HG02588 (cell line): ENCODE measurements around the gene HDAC8.
"Not testable (repeated sequence)": the region's sequence is repeated elsewhere in the genome, so short reads cannot be mapped to it uniquely, and the experiment has no call there.

Experiments used
- ATAC-seq: cut with Tn5 transposase; IDR thresholded peaks from one replicate; pipeline ENCODE4 v1.9.1; 2021; ENCODE audit warnings: mild to moderate bottlenecking, moderate library complexity; ENCODE audit not compliant: unreplicated experiment

HDAC8 gene

GRCh38 chrX:72461766-72462165, 110.9 kb downstream of the HDAC8 start:
- ATAC-seq: no peak

DNA sequence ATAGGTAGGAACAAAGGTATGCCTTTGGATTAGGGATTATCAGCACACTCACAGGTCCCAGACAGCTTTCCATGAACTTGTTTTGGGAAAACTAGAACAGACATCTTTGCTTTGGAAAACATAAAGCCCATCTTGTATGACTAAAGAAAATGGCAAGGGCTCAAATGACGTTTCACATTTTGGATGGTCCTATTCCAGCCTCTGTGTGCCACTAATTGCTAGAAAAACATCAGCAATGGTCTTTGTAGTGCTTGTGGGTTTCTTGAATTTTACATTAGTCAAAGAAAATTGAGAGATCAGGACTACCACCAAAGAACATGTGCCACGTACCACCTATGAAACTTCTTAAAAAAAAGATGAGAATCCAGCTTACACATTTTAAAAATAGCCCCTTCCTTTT, 111.4 kb downstream of the HDAC8 start:
- ATAC-seq: no peak

GRCh38 chrX:72460715-72461114, 111.9 kb downstream of the HDAC8 start:
- ATAC-seq: no peak

DNA sequence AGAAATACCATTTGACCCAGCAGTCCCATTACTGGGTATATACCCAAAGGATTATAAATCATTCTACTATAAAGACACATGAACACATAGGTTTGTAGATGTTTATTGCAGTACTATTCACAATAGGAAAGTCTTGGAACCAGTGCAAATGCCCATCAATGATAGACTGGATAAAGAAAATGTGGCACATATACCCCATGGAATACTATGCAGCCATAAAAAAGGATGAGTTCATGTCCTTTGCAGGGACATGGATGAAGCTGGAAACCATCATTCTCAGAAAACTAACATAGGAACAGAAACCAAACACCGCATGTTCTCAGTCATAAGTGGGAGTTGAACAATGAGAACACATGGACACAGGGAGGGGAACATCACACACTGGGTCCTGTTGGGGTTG, 123.6 kb downstream of the HDAC8 start:
- not testable (repeated sequence) for ATAC-seq

- not testable (repeated sequence) for ATAC-seq
These were observed 131.9 kb downstream of the HDAC8 start for GRCh38 chrX:72440764-72441163.

DNA sequence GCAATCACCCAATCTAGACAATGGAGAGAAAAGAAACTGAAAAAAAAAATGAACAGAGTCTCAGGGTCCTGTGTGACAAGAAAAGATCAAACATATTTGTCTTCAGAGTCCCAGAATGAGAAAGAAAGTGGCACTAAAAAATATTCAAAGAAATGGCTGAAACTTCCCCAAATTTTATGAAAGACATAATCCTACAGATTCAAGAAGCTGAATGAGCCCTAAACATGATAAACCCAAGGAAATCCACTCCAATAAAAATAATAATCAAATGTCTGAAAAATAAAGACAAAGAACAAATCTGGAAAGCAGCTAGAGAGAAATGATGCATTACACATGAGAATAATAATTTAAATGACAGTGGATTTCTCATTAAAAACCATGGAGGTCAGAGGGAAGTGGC, 136.6 kb downstream of the HDAC8 start:
- no peak for ATAC-seq

DNA sequence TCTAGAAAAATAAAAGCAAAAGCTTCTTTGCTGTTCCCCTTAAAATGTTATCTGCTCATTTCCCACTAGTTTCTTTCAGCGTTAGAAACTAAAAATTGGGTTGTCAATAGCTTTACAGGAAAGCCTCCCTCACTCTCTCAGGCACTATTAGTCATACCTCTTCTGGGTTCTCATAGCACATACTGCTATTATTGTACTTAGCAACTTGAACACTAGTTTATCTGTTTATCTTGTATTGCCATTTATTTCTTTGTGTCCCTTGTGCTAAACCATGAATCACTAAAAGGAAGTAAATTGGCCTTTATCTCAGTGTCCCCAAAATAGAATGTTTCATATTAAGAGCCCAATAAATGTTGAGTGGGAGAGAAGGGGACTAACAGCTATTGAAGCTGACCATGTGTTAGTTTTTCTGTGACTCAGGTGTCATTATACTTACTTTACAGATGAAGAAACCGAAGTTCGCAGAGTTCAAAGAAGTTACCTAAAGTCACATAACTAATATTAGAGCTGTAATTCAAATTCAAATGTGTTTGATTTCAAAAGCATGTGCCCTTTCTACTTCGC, 142.2 kb downstream of the HDAC8 start:
- no peak for ATAC-seq

DNA sequence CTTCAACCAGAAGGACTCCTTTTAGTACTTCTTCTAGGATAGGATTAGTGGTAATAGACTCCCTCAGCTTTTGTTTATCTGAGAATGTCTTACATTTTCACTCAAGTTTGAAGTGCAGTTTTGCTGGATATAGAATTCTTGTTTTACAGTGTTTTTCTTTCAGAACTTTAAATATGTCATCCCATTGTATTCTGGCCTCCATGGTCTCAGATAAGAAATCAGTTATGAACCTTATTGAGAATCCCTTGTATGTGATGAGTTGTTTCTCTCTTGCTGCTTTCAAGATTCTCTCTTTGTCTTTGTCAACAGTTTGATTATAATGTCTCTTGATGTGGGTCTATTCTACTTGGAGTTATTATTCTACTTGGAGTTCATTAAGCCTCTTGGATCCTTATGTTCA, 150.8 kb downstream of the HDAC8 start:
- ATAC-seq: no peak

DNA sequence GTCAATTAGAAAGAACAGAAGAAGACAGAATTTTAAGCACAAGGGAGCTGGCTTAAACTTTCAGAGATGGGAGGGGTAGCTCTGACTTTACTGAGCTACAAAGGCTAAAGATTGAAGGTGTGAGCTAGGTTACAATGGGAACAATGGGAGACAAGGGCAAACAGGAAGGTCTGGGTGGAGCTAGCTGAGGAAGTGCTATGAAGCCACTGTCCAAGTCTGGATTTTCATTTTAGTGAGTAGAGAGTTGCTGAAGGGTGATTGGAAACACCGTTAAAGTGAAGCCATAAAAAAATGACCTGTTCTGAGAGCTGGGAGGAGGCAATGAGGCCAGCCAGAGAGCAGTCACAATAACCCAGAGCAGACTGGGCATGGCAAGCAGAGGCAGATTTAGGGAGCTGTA, 162.7 kb downstream of the HDAC8 start:
- no peak for ATAC-seq

- no peak for ATAC-seq
These were observed 163.8 kb downstream of the HDAC8 start for GRCh38 chrX:72408885-72409284.

GRCh38 chrX:72405136-72405535, 167.5 kb downstream of the HDAC8 start:
- ATAC-seq: not testable (repeated sequence)

GRCh38 chrX:72402614-72403013, 170.0 kb downstream of the HDAC8 start:
- no peak for ATAC-seq

- ATAC-seq: no peak
These were observed 172.8 kb downstream of the HDAC8 start for GRCh38 chrX:72399816-72400215.

DNA sequence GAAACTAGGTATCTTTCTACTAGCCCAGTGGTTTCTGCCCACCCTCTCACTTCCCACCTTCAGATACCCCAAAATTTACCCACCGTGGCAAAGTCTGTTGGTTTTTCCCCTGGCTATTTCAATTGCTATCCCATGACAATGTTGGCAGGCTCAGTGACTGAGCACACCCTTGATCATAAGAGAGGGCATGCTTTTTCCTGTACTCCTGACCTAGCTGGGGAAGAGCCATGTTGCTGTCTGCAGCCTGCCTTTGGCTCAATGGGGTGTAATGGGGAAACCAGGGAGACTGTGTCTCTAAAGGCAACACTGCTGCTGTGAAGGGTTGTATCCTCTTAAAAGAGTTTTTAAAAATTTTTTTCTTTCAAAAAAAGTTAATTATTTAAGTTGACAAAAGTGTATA, 176.5 kb downstream of the HDAC8 start:
- ATAC-seq: no peak

DNA sequence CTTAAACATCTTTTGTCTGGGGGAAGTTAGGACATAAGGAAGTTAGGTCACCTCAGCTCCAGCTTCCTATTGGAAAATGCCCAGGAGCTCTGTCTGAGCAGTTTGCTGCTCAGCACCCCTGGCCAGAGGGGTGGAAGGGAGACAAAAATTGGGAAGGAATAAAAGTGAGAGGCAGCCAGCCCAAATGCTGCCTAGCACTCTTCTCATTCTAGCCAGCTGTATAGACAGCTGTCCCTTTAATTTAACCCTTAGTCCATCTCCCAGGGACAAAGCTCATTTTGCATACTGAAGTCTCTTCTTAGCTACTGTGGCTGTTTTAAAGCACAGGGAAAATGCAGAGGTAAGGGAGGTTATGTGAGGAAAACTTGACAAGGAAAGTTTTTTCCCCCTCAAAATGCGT, 177.4 kb downstream of the HDAC8 start:
- ATAC-seq: no peak

DNA sequence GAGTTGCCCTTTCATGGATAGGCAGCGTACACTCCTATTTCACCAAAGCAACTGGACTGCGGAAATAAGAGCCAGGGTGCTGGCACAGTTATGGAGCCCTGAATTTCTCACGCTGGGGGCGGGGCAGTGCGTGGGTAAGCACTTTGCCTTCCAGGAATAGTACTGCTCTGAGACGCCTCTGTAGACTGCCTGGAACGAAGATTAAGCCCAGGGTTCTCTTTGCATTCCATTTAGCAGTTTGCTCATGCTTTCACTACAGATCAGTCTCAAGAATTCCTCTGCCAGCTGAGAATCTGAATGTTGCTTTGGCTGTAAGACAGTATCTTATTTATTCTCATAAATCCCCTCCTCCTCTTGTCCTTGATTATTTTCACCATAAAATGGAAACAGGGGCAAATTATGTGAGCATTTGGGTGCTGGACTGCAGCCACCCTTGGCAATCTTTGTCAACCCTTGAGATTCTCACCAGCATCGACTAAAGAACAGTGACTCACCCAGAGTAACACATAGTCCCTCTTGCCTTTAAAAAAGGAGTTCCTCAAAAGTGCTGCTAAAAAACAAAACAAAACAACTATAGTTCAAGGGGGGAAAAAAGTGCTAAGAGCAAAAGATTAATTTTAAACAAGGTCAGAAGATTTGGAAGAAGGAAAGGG, 178.0 kb downstream of the HDAC8 start:
- no peak for ATAC-seq

- ATAC-seq: no peak
These were observed 178.7 kb downstream of the HDAC8 start for GRCh38 chrX:72393836-72394517.

GRCh38 chrX:72392816-72393800, 179.5 kb downstream of the HDAC8 start:
- ATAC-seq: no peak

- ATAC-seq: no peak
These were observed 180.6 kb downstream of the HDAC8 start for GRCh38 chrX:72392042-72392441.

GRCh38 chrX:72387247-72387646, 185.4 kb downstream of the HDAC8 start:
- ATAC-seq: no peak

GRCh38 chrX:72382202-72382595, 190.4 kb downstream of the HDAC8 start:
- ATAC-seq: no peak
